ENCODE measurements around the gene ADCY3.

DNA sequence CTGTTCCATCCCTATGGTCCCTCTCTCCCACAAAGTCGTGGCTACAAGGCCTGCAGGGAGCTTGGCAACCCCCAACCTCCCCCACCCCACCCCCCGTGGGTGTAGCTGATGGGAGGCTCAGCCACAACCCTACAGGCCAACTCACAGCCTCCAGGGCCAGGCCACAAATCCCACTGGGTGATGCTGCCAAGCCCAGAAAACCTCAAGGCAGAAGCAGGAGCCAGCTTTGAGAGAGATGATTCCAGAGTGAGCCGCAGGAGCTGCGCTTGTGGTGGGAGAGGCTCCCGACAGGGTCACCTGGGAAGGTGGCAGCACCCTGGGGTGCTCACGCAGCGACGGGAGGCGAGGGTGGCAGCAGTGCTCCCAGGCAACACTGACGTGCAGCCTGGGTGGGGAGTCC, 44.8 kb downstream of the ADCY3 start:
- no peak for TF ChIP-seq POLR2A (IDR thresholded peaks at IDR 0.05; ENCODE audit: low read depth, low read length)
- TF ChIP-seq TAF1 (IDR thresholded peaks at IDR 0.05; ENCODE audit: borderline replicate concordance, low read depth, low read length): no peak
- TF ChIP-seq POLR2AphosphoS5 (IDR thresholded peaks at IDR 0.05; ENCODE audit: low read depth, low read length): no peak

Measured in GM12892 (cell line).